HG03442 (cell line): ENCODE data around the gene LINS1.
"Not testable (repeated sequence)": the region's sequence is repeated elsewhere in the genome, so short reads cannot be mapped to it uniquely, and the experiment has no call there.

ENCODE experiments used
- ATAC-seq: cut with Tn5 transposase; IDR thresholded peaks from one replicate; pipeline ENCODE4 v1.9.1; 2021; ENCODE audit warnings: mild to moderate bottlenecking, moderate library complexity; ENCODE audit not compliant: unreplicated experiment

The LINS1 gene

DNA sequence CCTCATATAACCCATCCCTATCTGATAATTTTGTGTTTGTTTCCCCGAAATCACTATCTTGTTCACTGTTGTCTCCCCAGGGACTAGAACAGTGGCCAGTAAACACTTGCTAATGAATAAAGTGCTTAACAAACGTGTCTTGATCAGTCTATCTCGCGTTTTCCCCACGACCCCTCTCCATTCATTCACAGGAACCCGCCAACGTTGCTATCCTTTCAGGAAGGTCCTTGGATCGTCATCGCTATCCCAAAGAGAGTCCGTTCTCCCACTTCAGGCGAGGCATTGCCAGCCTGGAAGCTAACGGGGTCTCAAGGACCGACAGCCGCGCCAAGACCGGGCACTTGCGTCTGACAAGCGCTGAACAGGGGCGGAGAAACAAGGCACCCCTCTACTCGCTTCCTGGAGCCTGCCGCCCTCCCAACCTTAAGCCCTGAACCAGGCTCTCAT, 344 bp downstream of the LINS1 start:
- no peak for ATAC-seq

DNA sequence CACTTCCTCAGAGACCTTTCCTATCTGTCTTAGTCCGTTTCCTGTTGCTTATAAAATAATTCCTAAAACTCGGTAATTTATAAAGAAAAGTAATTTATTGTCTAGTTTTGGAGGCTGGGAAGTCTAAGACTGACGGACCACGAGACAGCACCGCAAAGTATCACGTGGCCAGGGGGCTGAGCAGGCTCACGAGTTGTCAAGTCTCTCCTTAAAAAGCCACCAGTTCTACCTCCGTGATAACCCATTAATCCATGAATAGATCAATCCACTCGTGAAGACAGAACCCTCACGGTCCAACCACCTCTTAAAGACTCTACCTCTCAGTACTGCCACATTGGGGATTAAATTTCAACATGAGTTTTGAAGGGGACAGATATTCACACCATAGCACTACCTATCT, 821 bp downstream of the LINS1 start:
- ATAC-seq: no peak

DNA sequence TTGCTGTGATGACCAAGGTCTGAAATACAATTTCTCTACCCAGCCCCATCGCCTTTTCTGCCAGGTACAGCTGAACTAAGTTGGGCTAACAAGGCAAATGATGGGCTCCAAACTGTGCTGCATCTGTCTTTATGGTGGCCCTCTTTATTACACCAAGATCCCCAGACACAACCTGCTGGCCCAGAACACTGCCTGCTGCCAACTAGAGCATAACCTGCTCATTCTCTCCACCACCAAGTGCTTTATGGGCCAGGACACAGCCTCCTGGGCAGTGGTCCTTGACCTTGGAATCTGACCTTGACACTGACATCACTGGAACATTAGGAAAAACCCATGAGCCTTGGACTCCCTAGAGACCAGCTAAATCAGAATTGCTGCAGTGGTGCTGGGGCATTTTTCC, 3.3 kb downstream of the LINS1 start:
- ATAC-seq: no peak

DNA sequence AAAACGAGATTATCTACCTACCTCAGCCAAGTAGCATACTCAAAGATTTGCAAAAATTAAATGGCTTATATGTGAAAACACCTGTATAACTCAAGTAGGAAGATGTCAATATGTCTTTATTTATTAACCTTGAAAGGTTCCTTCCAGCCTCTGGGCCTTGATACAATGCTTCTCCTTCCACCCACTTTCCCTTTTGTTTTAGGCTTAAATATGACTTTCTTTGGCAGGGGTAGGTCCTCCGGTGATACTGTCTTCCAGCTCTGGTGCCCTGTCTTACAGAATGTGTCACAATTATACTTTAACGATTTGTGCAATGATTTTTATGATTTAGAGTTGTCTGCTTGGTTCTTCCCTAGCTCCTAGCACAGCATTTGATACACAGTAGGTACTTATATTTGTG, 4.1 kb downstream of the LINS1 start:
- ATAC-seq: no peak

DNA sequence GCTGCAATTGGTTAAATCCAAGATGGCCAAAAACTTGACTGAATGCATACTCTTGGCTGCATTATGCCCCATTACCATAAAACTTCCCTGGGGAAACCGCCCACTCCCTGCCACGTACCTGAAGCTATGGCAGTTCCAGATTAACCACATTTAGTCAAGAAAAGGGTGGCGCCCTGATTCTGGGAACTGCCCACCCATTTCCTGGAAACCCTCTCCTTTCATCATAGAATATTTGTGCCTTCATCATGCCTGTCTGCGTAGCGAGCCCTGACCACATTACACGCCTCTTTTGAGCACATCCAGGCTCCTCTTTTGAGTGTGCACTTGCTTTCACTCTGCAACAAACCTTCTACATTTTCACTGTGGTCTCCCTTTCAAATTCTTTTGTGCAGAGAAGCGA, 5.2 kb downstream of the LINS1 start:
- ATAC-seq: peak; percentile 88

DNA sequence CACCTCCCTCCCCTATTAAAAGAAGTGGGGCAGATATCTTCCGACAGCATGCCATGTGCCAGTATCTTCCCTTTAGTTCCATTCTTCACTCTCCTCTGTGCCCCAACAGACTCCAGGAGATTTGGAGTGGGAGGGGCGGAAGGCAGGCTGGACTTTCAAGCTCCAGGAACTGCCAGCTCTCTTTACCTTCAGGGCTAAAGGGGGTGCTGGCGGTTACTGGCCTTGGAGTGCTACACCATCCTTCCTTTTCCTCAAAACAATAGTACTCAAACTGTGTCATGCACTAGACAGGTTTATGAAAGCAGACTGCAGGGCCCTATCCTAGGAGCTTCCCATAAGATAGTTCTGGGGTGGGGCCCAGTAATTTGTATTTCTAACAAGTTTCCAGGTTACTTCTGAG, 6.0 kb downstream of the LINS1 start:
- ATAC-seq: no peak

DNA sequence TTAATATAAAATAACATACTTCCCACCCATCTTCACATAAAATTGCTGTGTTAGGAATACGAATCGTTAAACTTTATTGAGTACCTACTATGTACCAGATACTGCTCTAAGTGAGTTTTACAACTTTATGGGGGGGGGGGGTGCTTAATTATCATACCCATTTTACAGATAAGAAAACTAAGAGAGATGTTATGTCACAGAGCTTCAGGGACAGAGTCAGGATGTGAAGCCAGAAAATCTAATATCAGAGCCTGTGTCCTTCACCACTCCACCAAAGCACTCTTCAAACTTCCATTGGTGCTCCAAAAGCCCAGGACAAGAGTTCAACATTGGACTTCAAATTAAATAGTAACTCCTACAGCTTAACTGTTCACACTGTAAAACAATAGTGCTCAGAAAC, 8.6 kb downstream of the LINS1 start:
- ATAC-seq: no peak

DNA sequence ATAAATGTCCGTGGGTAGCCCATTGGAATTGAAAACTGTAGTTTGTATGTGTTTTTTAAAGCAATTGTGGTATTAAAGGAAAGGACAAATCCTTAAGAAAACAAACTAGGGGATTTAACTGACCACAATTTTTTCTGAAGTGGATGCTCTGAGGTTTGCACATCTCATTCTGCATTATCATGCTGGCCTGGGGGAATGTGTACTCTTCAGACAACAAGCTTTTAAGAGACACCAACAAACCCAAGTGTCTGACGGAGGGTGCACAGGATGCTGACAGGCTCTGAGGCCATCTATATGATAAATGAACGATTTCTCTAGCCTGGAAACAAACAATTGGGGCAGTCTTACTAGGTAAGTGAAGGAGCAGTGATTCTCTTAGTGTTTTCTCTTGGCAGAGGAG, 9.1 kb downstream of the LINS1 start:
- ATAC-seq: no peak

DNA sequence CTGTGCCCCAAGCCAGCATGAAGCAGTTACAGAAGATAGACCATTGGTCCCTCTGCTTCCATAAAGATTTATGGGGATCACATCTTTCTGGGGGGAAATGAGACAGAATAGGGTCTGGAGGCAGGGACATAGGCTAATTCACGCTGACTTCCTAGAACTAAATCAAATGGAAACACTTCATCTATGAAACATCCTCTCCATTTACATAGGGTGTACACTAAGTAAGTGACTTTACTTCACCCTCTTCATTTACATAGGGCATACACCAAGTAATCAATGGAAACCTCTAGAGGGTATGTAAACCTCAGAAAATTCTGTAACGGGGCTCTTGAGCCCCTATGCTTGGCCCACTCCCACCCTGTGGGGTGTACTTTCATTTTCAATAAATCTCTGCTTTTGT, 10.1 kb downstream of the LINS1 start:
- no peak for ATAC-seq

DNA sequence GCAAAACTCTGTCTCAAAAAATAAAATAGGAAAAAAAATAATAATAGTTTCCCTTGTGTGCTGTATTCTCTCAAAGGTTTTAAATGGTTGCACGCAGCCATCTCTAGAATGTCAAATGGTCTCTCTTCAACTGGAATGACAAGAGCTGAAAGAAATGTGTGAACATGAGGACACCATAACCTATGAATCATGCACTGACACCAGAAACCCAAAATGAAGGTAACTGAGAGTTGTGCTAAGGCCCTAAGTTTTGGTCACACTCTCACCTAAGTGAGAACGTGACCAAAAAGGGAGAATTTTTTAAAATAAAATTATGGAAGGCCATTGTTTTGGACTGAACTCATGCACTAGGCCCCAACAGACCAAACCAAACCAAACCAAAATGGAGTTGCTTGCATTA, 10.8 kb downstream of the LINS1 start:
- ATAC-seq: not testable (repeated sequence)

DNA sequence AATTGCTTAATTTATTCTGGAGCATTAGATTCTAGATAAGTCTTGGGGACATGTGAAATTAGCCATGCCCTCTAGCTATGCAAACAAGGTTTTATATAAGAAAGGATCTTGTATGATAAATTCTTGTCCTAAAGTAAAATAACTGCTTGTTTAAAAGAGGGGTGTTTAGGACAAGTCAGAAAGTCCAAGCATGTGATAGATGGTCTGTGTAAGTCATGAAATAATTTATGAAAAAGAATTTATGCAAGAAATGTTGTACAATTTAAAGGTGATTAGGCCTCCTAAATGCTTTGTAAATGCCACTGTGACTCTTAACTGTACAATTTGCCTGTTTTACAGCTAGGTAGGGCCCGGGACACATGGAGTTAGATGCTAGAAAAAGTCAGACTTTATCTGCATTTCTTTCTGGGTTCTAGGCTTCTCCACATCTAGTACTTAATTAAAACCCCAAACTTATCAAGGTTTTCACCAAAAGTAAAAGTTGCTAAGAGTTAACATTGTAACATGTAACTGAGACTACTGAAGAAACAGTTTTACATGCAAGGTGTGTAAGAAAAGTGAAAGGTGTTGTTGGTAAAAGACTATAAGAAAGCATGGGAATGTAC, 13.2 kb downstream of the LINS1 start:
- ATAC-seq: no peak

DNA sequence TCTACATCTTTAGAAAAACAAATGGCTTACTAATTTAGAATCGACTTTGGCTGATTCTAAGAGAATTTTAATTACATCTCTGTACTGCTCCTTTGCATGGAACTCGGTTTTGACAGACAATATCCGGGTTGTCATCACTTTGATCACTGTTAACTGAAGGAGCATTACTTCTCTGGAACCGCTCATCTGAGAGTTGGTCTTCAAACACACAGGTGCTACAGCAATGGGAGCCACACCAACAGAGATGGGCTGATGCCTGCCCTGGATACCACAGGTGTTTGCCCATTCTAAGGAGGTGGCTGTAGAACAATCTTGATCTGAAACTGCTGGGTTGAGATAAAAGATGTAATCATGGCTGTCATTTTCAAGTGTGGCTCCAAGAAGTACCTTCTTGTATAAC, 21.6 kb downstream of the LINS1 start:
- no peak for ATAC-seq

DNA sequence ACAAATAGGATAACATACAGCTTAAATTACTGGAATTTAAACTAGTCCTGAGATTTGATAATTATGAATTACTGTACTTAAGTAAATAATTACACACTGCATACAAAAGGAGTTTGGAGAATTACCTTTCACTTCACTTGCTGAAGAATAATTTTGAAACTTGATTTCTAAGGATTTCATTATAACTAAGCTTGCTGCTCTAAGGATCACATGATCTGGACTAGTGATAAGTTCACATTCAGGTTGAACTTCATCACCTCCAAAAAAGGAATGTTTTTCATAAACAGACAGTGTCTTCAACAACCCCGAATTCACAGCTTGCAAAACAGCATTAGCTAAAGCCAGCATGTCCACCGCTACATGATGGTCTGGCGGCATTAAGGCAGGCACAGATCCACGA, 28.5 kb downstream of the LINS1 start:
- no peak for ATAC-seq

DNA sequence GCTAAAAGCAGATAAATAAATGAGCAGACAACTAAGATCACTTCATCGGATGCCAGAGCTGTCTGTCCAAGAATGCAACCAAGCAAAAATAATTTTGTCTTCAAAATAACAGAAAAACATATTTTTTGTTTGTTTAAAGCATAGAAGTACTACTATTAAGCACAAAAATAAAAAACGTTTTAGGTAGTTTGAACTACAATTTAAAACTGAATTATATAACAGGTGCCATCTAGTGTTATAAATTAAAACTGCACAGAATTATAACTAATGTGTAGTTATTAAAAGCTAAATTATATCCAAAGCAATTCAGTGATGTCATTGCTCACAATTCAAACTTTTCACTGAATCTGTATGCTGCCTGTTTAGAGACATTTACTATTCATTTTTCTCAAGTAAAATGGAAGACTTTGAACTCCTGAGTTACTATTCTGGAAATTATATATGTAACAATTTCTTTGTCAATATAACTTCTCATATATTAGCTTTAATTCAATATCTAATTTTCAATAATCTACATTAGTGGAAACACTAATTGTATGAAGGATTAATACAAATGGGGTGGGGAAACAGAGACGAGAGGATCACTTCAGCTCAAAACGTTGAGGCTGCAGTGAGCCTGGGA, 29.5 kb downstream of the LINS1 start:
- ATAC-seq: no peak

DNA sequence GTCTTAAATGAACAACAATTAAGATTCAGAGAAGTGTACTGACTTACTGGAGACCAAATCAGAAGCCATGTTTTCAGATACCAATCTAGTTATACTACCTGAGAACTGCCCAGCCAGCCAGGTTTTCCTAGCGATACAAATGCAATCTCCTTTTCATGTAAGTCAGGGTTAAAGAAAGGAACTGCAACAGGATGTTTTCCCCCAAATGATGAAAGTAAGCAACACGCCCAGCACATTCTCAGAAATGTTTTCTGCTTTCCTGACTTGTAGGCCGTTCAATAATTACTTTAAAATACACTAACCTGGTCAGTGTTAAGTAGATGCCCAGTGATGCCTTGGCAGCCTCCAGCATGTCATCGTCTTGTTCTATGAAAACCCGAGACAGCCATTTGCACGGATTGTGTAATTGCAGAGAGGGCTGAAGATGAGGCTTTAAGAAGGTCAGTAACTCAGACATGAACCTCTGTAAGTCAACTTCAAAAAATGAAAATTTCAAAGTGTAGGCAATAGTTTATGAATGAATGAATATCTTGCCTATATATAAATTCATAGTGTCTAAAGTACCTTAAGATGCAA, 30.3 kb downstream of the LINS1 start:
- ATAC-seq: no peak

DNA sequence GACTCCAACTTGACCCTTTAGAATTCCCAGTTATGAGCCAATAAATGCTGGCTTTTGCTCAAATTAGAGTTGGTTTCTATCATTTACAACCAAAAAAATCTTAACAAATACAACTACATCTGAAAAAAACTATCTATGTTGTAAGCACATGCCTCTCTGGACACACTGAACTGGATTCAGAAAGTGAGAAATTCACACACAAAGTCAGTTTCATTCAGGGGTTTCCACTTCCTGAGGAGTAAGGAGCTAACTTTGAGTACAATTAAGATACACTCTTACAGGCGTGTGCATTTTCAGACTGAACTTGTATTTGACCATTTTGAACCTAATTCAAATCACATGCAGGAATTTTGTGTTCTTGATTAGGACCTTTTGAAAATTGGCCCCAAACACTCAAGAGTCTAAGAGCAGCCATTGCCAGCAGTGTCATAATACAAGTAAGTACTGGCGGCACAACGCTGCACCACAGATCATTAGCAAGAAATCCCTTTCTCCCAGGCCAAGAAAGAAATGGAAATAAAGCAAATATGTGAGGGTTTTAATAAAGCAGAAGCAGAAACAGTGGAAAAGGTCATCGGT, 31.2 kb downstream of the LINS1 start:
- peak; percentile 74 for ATAC-seq

DNA sequence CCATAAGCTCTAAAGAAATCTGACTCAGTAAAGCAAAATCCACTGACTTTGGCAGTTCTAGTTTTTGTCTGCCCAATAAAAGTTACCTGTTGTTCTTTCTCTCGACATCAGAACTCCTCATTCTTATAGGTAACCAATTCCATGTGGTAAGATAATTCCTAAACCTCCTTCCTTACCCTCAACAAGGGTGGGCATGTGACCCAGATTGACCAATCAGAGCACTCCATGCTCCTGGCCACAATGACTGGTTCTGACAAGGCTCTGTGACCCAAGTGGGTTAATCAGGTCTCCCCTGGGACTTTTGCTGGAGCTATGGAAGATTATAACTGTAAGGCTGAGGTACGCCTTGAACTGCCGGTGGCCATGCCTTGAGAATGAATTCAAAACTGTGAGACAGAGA, 31.7 kb downstream of the LINS1 start:
- ATAC-seq: peak; percentile 13

DNA sequence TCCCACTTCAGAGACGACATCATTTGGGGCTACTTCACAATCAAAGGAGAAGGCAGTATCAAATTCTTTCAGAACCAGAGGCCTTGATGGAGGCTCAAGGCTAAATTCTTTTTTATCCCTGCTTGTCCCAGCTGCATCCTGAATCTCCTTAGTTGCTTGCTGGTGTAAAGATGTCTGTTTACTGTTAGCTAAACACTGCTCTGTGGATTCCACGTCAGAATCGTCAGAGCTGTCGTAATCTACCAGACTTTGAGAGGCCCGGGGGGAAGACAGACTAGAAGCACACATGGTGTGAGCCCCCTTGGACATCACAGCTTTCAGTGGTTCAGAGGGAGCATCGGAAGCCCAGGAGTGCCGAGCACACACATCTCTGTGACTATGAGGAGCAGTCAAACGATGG, 32.6 kb downstream of the LINS1 start:
- no peak for ATAC-seq

DNA sequence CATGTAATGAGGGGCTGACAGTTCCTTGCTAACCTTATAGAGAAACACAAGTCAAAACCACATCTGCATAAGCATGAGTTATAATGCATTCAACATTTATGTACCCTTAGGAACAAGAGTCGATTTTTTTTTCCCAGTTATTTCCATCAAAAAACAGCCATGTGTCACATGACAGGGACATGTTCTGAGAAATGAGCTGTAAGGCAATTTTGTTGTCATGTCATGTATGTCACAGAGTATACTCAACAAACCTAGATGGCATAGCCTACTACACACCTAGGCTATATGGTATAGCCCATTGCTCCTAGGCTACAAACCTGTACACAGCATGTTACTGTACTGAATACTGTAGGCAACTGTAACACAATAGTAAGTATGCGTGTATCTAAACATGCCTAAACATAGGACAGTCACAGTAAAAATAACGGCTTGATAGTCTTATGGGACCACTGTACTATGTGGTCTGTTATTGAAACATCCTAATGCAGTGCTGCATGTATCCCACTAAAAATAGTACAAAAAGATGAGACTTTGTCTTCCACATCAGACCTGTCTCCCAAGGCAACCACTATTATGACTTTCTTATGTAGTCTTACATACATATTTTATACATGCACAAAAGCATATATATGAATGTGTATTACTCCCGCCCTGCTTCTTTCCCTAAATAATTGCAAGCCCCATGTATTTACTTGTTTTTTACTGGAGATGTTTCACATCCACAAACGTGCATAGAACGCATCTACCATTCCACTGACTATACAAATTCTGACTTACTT, 34.9 kb downstream of the LINS1 start:
- no peak for ATAC-seq

DNA sequence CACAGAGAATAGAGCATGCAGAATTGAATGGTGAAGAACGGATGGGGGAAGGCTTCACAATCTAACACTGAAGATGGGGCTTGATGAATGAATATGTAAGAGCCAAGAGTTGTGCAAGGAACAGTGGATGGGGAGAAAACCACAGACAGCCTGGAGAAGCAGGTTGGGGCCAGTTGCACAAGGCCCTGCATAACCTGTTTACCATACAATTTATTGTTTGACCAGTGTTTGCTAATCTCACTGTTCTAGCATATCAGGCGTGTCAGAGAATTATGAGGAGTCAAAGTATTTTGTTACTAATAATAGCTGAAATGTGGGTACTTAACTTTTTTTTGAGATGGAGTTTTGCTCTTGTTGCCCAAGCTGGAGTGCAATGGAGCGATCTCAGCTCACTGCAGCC, 36.4 kb downstream of the LINS1 start:
- ATAC-seq: no peak

DNA sequence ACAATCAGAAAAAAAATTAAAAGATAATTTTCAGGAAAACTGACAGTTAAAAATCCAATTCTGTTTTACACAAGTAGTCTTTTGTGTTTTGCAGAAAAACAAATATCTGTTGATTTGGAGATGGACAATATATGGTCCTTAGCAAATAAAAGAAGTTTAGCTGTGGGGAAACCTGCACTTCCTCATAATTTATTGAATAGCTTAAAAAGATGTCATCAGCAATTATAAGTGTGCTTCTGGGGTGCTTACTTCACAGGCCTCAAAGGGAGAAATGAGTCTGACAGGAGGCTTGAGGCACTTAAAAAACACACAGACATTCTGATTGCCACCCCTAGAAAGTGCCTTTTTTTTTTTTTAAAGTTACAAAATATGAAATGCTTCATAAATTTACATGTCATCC, 41.7 kb downstream of the LINS1 start:
- no peak for ATAC-seq

DNA sequence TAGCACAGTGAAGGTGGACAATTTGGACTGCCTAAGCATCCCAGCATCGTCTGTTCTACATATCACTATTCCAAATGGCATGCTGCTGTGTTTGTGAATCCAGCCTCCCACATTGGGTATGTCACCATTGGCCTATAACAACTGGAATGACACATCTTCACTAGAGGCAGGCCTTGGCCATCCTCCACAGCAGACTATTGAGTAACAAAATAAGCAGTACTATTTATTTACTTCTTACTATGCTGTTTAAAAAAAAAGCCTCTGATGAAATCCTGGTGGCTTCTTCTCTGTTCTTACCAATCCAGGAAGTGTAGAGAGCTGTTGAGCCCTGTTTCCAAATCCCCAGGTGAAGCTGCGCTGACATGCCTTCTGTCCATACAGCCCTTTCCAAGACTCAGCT, 42.7 kb downstream of the LINS1 start:
- ATAC-seq: no peak
